GM23248 (cell line): ENCODE results near the gene RAMP1. TPM values are rescaled to one million over a fixed set of nuclear protein-coding genes. Genes with fewer than 3 reads are reported as not detected.
"Not testable (repeated sequence)": the region's sequence is repeated elsewhere in the genome, so short reads cannot be mapped to it uniquely, and the experiment has no call there.

Experiments
- DNase-seq: peaks from one replicate; pipeline ENCODE4 v3.0.0-alpha.2; 2015
- H2AFZ ChIP-seq: fragments of 200-600 bp; sonication (generic); 2 replicates; pipeline ENCODE4 v1.6.1; 2016; ENCODE audit warnings: antibody characterized with exemption
- H3F3A ChIP-seq: fragments of 200-600 bp; sonication (generic); 2 replicates; pipeline ENCODE4 v1.6.1; 2016; ENCODE audit warnings: mild to moderate bottlenecking, antibody characterized with exemption, mixed run types; ENCODE audit not compliant: insufficient read depth
- H3K27ac ChIP-seq: fragments of 200-600 bp; sonication (generic); 2 replicates; pipeline ENCODE4 v1.5.1; 2016; ENCODE audit warnings: mild to moderate bottlenecking
- H3K27me3 ChIP-seq: fragments of 200-600 bp; sonication (generic); replicated peaks from 2 replicates; pipeline ENCODE4 v1.6.1; 2016; ENCODE audit warnings: mild to moderate bottlenecking; ENCODE audit not compliant: insufficient read depth
- H3K36me3 ChIP-seq: fragments of 200-600 bp; sonication (generic); 2 replicates; pipeline ENCODE4 v1.6.1; 2016; ENCODE audit warnings: low read depth, mild to moderate bottlenecking
- H3K4me1 ChIP-seq: fragments of 200-600 bp; sonication (generic); 2 replicates; pipeline ENCODE4 v1.6.1; 2016; ENCODE audit warnings: mild to moderate bottlenecking; ENCODE audit not compliant: insufficient read depth
- H3K4me2 ChIP-seq: fragments of 200-600 bp; sonication (generic); one replicate; pipeline ENCODE4 v1.6.1; 2016; ENCODE audit warnings: mild to moderate bottlenecking; ENCODE audit not compliant: unreplicated experiment
- H3K4me3 ChIP-seq: fragments of 200-600 bp; sonication (generic); 2 replicates; pipeline ENCODE4 v1.5.1; 2016; ENCODE audit warnings: mild to moderate bottlenecking
- H3K79me2 ChIP-seq: fragments of 200-600 bp; sonication (generic); 2 replicates; pipeline ENCODE4 v1.6.1; 2016; ENCODE audit warnings: mild to moderate bottlenecking; ENCODE audit not compliant: insufficient read depth
- H3K9ac ChIP-seq: fragments of 200-600 bp; sonication (generic); 2 replicates; pipeline ENCODE4 v1.6.1; 2016; ENCODE audit warnings: mild to moderate bottlenecking
- H3K9me2 ChIP-seq: fragments of 200-600 bp; sonication (generic); 2 replicates; pipeline ENCODE4 v1.6.1; 2016; ENCODE audit warnings: mixed run types, mild to moderate bottlenecking, moderate library complexity; ENCODE audit not compliant: insufficient read depth
- H3K9me3 ChIP-seq: fragments of 200-600 bp; sonication (generic); one replicate; pipeline ENCODE4 v1.6.1; 2017; ENCODE audit warnings: low read depth
- H4K20me1 ChIP-seq: fragments of 200-600 bp; sonication (generic); 2 replicates; pipeline ENCODE4 v1.6.0; 2016; ENCODE audit not compliant: insufficient read depth
- EZH2 ChIP-seq: fragments of 200-600 bp; sonication (generic); IDR thresholded peaks from 2 replicates; pipeline ENCODE4 v1.6.1; 2018; ENCODE audit warnings: antibody characterized with exemption, mild to moderate bottlenecking; ENCODE audit not compliant: insufficient read depth, poor library complexity, severe bottlenecking
- EZH2phosphoT487 ChIP-seq: fragments of 200-600 bp; sonication (generic); IDR thresholded peaks from 2 replicates; pipeline ENCODE4 v1.6.1; 2018; ENCODE audit warnings: antibody characterized with exemption, moderate library complexity, mild to moderate bottlenecking, low read depth; ENCODE audit not compliant: insufficient read depth
- WGBS, 2 experiments: methylation state at CpG; one replicate each; pipeline ENCODE4 v1.1.6; 2015 to 2017; ENCODE audit warnings: low lambda C conversion rate in 2 of 2, low coverage in 1 of 2; ENCODE audit errors: missing lambda C conversion rate in 2 of 2; 5-methylcytosine and 5-hydroxymethylcytosine counted together
- in situ Hi-C: fragments of 300-500 bp; cut with MboI; formaldehyde crosslinking; loops from 2 replicates; pipeline ENCODE4 v1.15.0; 2020
- polyA plus RNA-seq: library from polyadenylated mRNA; unstranded; fragments of >200 nt; fragmentation: Nextera tagmentation; extraction: Ambion mirVana; gene quantifications from 2 replicates; pipeline ENCODE4 v1.2.1, GENCODE V29; 2016
- total RNA-seq: library from RNA; depleted of rRNA; stranded (reverse); fragments of >200 nt; shearing (Covaris generic); gene quantifications from 2 replicates; pipeline ENCODE4 v1.2.3, GENCODE V29; 2014

The RAMP1 gene
- total and polyA plus RNA-seq, 2 experiments from 2014 or later = 4.1 to 11.1 TPM

DNA sequence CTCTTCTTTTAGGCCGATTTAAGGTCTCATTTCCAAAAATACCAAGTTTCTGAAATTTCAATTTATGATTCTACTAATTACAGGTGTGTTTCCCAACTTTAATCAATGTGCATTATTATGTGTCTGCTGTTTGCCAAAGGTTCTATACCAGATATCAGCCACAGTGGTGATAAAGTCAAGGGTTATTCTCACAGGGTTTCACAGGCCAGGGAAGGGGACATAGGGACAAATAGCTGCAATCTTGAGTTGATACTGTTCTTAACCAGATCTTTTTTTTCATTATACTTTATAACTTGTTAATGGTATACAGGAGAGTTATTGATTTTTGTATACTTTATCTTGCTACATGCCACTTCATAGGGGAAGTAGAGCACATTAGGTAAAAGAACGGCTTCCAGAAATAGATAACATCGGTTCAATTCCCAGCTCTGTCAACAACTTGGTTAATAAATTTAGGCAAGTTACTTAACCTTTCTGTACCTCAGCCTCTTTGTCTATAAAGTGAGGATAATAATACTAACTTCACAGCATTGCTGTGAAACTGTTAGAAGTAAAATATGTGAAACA, 31.9 kb upstream of the RAMP1 start:
- Histone ChIP-seq H3K4me1 (no peaks in the 10 kb centered on the region), H3K9me3 (no peaks in the 10 kb centered on the region), H4K20me1 (no peaks in the 10 kb centered on the region), H3K4me2 (no peak overlapping the region), H3K27ac (no peak overlapping the region), H3K9me2 (no peaks in the 10 kb centered on the region), H3K27me3 (no peaks in the 10 kb centered on the region), H3K36me3 (no peaks in the 10 kb centered on the region), H3K79me2 (no peaks in the 10 kb centered on the region), H2AFZ (no peak overlapping the region), H3K9ac (no peak overlapping the region), H3F3A (no peaks in the 10 kb centered on the region), H3K4me3 (no peak overlapping the region)
- TF ChIP-seq EZH2 = no peak
- no peak for TF ChIP-seq EZH2phosphoT487
- WGBS, 2 experiments = 81 to 84% methylated on average over 3 of the region's 3 CpGs
- no peak for DNase-seq
- in situ Hi-C loops = no loop called here

DNA sequence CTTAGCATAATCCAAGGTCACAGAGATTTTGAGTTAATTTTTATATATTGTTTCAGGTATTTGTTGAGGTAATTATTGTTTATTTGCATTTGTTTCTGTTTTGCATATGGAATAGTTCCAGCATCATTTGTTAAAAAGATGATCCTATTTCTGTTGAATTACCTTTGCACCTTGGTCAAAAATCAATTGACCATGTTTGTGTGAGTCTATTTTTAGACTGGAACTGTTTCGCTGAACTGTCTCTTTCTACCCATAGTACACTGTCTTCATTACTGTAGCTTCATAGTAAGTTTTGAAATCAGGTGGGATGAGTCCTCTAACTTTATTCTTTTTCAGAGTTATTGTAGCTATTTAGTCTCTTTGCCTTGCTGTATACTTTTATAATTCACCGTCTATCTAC, 28.9 kb upstream of the RAMP1 start:
- no peak overlapping the region for H3K27ac ChIP-seq
- no peak for TF ChIP-seq EZH2
- no peak for TF ChIP-seq EZH2phosphoT487
- no peaks in the 10 kb centered on the region for H3K36me3 ChIP-seq
- no peaks in the 10 kb centered on the region for H3K9me2 ChIP-seq
- H3K79me2 ChIP-seq = no peaks in the 10 kb centered on the region
- DNase-seq = no peak
- no peak overlapping the region for H3K4me2 ChIP-seq
- no peak overlapping the region for H3K9ac ChIP-seq
- H3K9me3 ChIP-seq = no peaks in the 10 kb centered on the region
- H3K27me3 ChIP-seq = no peaks in the 10 kb centered on the region
- H3K4me3 ChIP-seq = no peak overlapping the region
- no peaks in the 10 kb centered on the region for H4K20me1 ChIP-seq
- H3K4me1 ChIP-seq = no peaks in the 10 kb centered on the region
- H3F3A ChIP-seq = no peaks in the 10 kb centered on the region
- WGBS, 2 experiments = 95% methylated on average over 2 of the region's 2 CpGs
- in situ Hi-C loops = no loop called here
- H2AFZ ChIP-seq = no peak overlapping the region

DNA sequence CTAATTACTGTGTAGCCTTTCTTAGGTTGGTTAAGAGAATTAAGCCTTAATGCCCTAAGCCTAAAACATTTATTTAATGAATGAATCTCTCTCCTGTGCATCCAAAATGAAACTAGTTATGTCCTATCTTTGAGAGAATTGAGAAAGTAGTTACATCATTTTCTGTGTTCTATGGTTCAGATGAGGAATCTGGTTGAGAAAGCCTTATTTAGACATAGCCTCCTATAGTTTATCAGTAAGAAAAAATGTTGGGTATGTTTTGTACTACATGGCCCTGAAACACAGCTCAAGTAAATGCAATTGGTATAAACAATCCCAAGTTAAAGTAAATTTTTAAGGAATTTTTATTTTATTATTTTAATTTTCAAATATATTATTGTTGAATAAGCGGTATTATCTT, 25.9 kb upstream of the RAMP1 start:
- Histone ChIP-seq H4K20me1 (no peaks in the 10 kb centered on the region), H3K9me3 (no peaks in the 10 kb centered on the region), H3K27me3 (no peaks in the 10 kb centered on the region), H3K36me3 (no peaks in the 10 kb centered on the region), H3K4me1 (no peaks in the 10 kb centered on the region), H2AFZ (no peak overlapping the region), H3F3A (no peaks in the 10 kb centered on the region), H3K9me2 (no peaks in the 10 kb centered on the region), H3K79me2 (no peaks in the 10 kb centered on the region), H3K4me3 (no peak overlapping the region), H3K27ac (no peak overlapping the region), H3K4me2 (no peak overlapping the region), H3K9ac (no peak overlapping the region)
- TF ChIP-seq EZH2 (no peak), EZH2phosphoT487 (no peak)
- WGBS, 2 experiments = 97 to 100% methylated on average over 1 of the region's 1 CpG
- in situ Hi-C loops = no loop called here
- peak; percentile 34 for DNase-seq

DNA sequence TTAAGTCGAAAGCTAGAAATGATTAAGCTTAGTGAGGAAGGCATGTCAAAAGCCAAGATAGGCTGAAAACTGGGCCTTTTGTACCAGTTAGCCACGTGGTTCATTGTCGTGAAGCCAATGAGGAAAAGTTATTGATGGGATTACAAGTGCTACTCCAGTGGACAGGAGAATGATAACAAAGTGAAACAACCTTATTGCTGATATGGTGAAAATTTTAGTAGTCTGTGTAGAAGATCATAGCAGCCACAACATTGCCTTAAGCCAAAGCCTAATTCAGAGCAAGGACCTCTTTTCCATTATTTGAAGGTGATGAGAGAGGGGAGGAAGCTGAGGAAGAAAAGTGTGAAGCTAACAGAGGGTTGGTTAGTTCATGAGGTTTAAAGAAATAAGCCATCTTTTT, 24.1 kb upstream of the RAMP1 start:
- H3F3A ChIP-seq = no peaks in the 10 kb centered on the region
- H3K27me3 ChIP-seq = no peaks in the 10 kb centered on the region
- no peak overlapping the region for H3K4me3 ChIP-seq
- H4K20me1 ChIP-seq = no peaks in the 10 kb centered on the region
- no peaks in the 10 kb centered on the region for H3K79me2 ChIP-seq
- in situ Hi-C loops = no loop called here
- H3K4me1 ChIP-seq = no peaks in the 10 kb centered on the region
- H3K27ac ChIP-seq = no peak overlapping the region
- no peak for DNase-seq
- no peaks in the 10 kb centered on the region for H3K9me3 ChIP-seq
- H2AFZ ChIP-seq = no peak overlapping the region
- no peak overlapping the region for H3K4me2 ChIP-seq
- H3K9ac ChIP-seq = no peak overlapping the region
- no peaks in the 10 kb centered on the region for H3K36me3 ChIP-seq
- no peak for TF ChIP-seq EZH2
- TF ChIP-seq EZH2phosphoT487 = no peak
- 71 to 72% methylated on average over 3 of the region's 3 CpGs for WGBS, 2 experiments
- H3K9me2 ChIP-seq = no peaks in the 10 kb centered on the region

DNA sequence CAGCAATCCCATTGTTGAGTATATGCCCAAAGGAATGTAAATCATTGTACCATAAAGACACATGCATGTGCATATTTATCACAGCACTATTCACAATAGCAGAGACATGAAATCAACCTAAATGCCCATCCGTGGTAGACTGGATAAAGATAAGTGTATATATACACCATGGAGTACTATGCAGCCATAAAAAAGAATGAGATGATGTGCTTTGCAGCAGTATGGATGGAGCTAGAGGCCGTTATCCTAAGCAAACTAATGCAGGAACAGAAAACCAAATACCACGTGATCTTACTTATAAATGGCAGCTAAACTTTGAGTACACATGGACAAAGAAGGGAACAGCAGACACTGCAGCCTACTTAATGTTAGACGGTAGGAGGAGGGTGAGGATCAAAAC, 18.4 kb upstream of the RAMP1 start:
- Histone ChIP-seq H2AFZ (no peak overlapping the region), H4K20me1 (no peaks in the 10 kb centered on the region), H3K4me2 (no peak overlapping the region), H3K9me3 (no peaks in the 10 kb centered on the region), H3F3A (no peaks in the 10 kb centered on the region), H3K4me3 (no peak overlapping the region), H3K79me2 (no peaks in the 10 kb centered on the region), H3K27me3 (no peaks in the 10 kb centered on the region; the same call in 1 of the 2 replicates), H3K9ac (no peak overlapping the region), H3K27ac (no peak overlapping the region), H3K4me1 (no peaks in the 10 kb centered on the region), H3K9me2 (no peaks in the 10 kb centered on the region), H3K36me3 (no peaks in the 10 kb centered on the region)
- in situ Hi-C loops = no loop called here
- TF ChIP-seq EZH2 = no peak
- TF ChIP-seq EZH2phosphoT487 = no peak
- DNase-seq = no peak
- WGBS, 2 experiments = 53 to 59% methylated on average over 4 of the region's 4 CpGs

DNA sequence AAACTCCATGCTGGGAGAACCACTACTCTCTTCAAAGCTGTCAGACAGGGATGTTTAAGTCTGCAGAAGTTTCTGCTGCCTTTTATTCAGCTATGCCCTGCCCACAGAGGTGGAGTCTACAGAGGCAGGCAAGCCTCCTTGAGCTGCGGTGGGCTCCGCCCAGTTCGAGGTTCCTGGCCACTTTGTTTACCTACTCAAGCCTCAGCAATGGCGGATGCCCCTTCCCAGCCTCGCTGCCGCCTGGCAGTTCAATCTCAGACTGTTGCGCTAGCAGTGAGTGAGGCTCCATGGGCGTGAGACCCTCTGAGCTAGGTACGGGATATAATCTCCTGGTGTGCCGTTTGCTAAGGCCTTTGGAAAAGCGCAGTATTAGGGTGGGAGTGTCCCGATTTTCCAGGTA, 10.5 kb upstream of the RAMP1 start:
- WGBS, 2 experiments = 75 to 78% methylated on average over 12 of the region's 12 CpGs
- H3F3A ChIP-seq = not testable (repeated sequence)

More for the DNA sequence above, 10.5 kb upstream of the RAMP1 start:
- in situ Hi-C loops, H2AFZ ChIP-seq, DNase-seq, H4K20me1 ChIP-seq, H3K4me1 ChIP-seq, H3K9me2 ChIP-seq, H3K4me2 ChIP-seq, H3K9ac ChIP-seq, H3K36me3 ChIP-seq, H3K4me3 ChIP-seq, H3K27ac ChIP-seq, H3K9me3 ChIP-seq, H3K27me3 ChIP-seq, H3K79me2 ChIP-seq: not testable (repeated sequence)
